HepG2 (cell line): ENCODE data around the gene RDH12. TPM values are rescaled to one million over a fixed set of nuclear protein-coding genes. Genes with fewer than 3 reads are reported as not detected.

Experiments used
- CBX1 ChIP-seq: IDR thresholded peaks from one replicate; pipeline ENCODE4 v1.6.1; 2016; ENCODE audit warnings: antibody characterized with exemption, low read depth
- CCDC6 ChIP-seq: sonication (generic); formaldehyde crosslinking; IDR thresholded peaks from 2 replicates; pipeline ENCODE4 v1.8.1; 2022; ENCODE audit warnings: mild to moderate bottlenecking, missing genetic modification reagents, moderate library complexity
- CEBPB ChIP-seq: IDR thresholded peaks from 2 replicates; pipeline ENCODE4 v1.6.1; 2011; ENCODE audit warnings: low read depth, low read length, improper control_type of control experiment, borderline replicate concordance
- EHMT2 ChIP-seq: fragments of 200-600 bp; sonication (generic); IDR thresholded peaks from 2 replicates; pipeline ENCODE4 v1.7.0; 2017; ENCODE audit warnings: antibody characterized with exemption, low read depth, low read length, borderline replicate concordance
- ISL2 ChIP-seq: sonication (generic); formaldehyde crosslinking; IDR thresholded peaks from 2 replicates; pipeline ENCODE4 v1.5.0; 2020; ENCODE audit warnings: missing genetic modification reagents
- KLF16 ChIP-seq, 2 experiments: sonication (generic) in 1 of 2; formaldehyde crosslinking in 1 of 2; IDR thresholded peaks; 2 replicates each; pipeline versions ENCODE4 v1.6.1 to v1.8.0; 2016 to 2023; ENCODE audit warnings: missing genetic modification reagents in 2 of 2, missing compliant biosample characterization in 1 of 2
- MZF1 ChIP-seq: sonication (generic); formaldehyde crosslinking; IDR thresholded peaks from 2 replicates; pipeline ENCODE4 v1.8.1; 2023; ENCODE audit warnings: mild to moderate bottlenecking, missing genetic modification reagents, borderline replicate concordance
- NFYC ChIP-seq: IDR thresholded peaks from 2 replicates; pipeline ENCODE4 v1.6.1; 2016; ENCODE audit warnings: missing genetic modification reagents, missing compliant biosample characterization
- NRL ChIP-seq: sonication (generic); formaldehyde crosslinking; IDR thresholded peaks from 2 replicates; pipeline ENCODE4 v1.5.0; 2020; ENCODE audit warnings: missing genetic modification reagents, mild to moderate bottlenecking, moderate library complexity, borderline replicate concordance
- PAX8 ChIP-seq: sonication (generic); formaldehyde crosslinking; IDR thresholded peaks from 2 replicates; pipeline ENCODE4 v1.8.0; 2022; ENCODE audit warnings: mild to moderate bottlenecking, missing genetic modification reagents, borderline replicate concordance
- RFXAP ChIP-seq: sonication (generic); formaldehyde crosslinking; IDR thresholded peaks from 2 replicates; pipeline ENCODE4 v1.4.0; 2020; ENCODE audit warnings: missing genetic modification reagents, borderline replicate concordance
- TEAD3 ChIP-seq: optimal IDR thresholded peaks from 2 replicates; pipeline ENCODE3; 2016; ENCODE audit warnings: borderline replicate concordance
- ZFX ChIP-seq: sonication (generic); formaldehyde crosslinking; IDR thresholded peaks from 2 replicates; pipeline ENCODE4 v1.4.0; 2020; ENCODE audit warnings: mild to moderate bottlenecking, low read depth, missing genetic modification reagents, moderate library complexity
- ZNF367 ChIP-seq: sonication (generic); formaldehyde crosslinking; IDR thresholded peaks from 2 replicates; pipeline ENCODE4 v1.4.0; 2020; ENCODE audit warnings: missing genetic modification reagents, borderline replicate concordance
- ZNF431 ChIP-seq: sonication (generic); formaldehyde crosslinking; IDR thresholded peaks from 2 replicates; pipeline ENCODE4 v1.9.0; 2022; ENCODE audit warnings: missing genetic modification reagents, low read depth, mild to moderate bottlenecking, borderline replicate concordance
- ZNF747 ChIP-seq: sonication (generic); formaldehyde crosslinking; IDR thresholded peaks from 2 replicates; pipeline ENCODE4 v1.8.1; 2023; ENCODE audit warnings: missing genetic modification reagents, mild to moderate bottlenecking, borderline replicate concordance
- ZNF775 ChIP-seq: sonication (generic); formaldehyde crosslinking; IDR thresholded peaks from 2 replicates; pipeline ENCODE4 v1.4.0; 2020; ENCODE audit warnings: missing genetic modification reagents, mild to moderate bottlenecking, moderate library complexity, borderline replicate concordance
- ZNF850 ChIP-seq: sonication (generic); formaldehyde crosslinking; conservative IDR thresholded peaks from 2 replicates; pipeline ENCODE4 v1.9.0; 2021; ENCODE audit warnings: mild to moderate bottlenecking, missing genetic modification reagents
- polyA plus RNA-seq, 8 experiments: library from polyadenylated mRNA; depleted of rRNA in 3 of 8; stranded (reverse) in 7 of 8; unstranded in 1 of 8; fragments of >200 nt; fragmentation: Illumina TruSeq in 4 of 8; extraction: Trizol in 4 of 8; gene quantifications; 2 replicates each; pipeline versions ENCODE4 v1.2.1 to v1.2.3, GENCODE V29; 2011 to 2016; ENCODE audit warnings: low read depth in 4 of 8, missing spikeins in 1 of 8, mixed read lengths in 1 of 8; ENCODE audit not compliant: insufficient read depth in 1 of 8
- total RNA-seq, 5 experiments: library from RNA; depleted of rRNA; stranded (reverse); fragments of >200 nt; fragmentation: Illumina TruSeq; extraction: Trizol; gene quantifications; 2 replicates each; pipeline ENCODE4 v1.2.3, GENCODE V29; 2016; ENCODE audit warnings: low read depth in 1 of 5
- TF ChIP-seq, protein P1 (sequence below): sonication (generic); formaldehyde crosslinking; IDR thresholded peaks from 2 replicates; pipeline ENCODE4 v1.8.0; 2022; ENCODE audit warnings: low read depth, missing genetic modification reagents
- TF ChIP-seq, protein P2 (sequence below): IDR thresholded peaks from 2 replicates; pipeline ENCODE4 v1.6.1; 2018; ENCODE audit warnings: missing genetic modification reagents
- TF ChIP-seq, protein P3 (sequence below): IDR thresholded peaks from 2 replicates; pipeline ENCODE4 v1.6.1; 2016
- TF ChIP-seq, protein P4 (sequence below): sonication (generic); formaldehyde crosslinking; IDR thresholded peaks from 2 replicates; pipeline ENCODE4 v1.4.0; 2020; ENCODE audit warnings: missing genetic modification reagents
- TF ChIP-seq, protein P5 (sequence below): sonication (generic); formaldehyde crosslinking; IDR thresholded peaks from 2 replicates; pipeline ENCODE4 v1.4.0; 2020; ENCODE audit warnings: mild to moderate bottlenecking, missing genetic modification reagents

The RDH12 gene
- total and polyA plus RNA-seq, 2 of the 13 experiments (the other 11 are each of a cell fraction or from before 2014, with no cell fraction given): 1.6 to 2.1 TPM

DNA sequence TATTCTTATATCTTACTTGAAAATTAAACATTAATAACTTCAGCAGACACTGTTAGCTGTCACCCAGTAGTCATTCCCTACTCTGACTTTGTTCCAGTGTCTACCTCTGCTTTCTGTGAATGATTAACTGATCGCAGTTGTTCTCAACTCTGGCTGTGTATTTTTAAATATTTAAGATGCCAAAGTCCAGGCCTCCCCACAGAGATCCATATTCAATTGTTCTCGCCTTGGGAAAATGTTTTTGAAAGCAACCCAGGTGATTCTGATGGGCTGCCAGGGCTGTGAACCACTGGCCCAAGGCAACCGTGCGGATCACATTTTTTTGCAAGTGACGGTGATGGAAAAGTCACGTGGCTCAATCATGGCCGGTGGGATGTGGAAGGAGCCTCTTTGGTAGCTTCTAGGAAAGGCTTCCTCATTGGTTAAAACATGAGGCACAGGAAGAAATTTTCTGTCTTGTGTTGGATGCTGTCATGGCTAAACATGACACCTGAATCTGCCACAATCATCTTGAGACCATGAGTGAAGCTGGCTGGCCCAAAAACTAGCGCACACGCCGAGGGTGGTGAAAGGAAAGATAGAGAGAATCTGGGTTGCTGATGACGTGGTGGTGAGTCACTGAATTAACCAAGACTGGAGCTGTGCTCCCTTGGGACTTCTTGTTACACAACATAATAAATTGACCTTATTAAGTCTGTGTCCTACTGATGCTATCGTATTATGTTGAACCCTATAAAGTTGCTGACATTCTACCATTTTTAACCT is 37.2 kb downstream of the RDH12 start (continued):
- TF ChIP-seq, protein P1, sequence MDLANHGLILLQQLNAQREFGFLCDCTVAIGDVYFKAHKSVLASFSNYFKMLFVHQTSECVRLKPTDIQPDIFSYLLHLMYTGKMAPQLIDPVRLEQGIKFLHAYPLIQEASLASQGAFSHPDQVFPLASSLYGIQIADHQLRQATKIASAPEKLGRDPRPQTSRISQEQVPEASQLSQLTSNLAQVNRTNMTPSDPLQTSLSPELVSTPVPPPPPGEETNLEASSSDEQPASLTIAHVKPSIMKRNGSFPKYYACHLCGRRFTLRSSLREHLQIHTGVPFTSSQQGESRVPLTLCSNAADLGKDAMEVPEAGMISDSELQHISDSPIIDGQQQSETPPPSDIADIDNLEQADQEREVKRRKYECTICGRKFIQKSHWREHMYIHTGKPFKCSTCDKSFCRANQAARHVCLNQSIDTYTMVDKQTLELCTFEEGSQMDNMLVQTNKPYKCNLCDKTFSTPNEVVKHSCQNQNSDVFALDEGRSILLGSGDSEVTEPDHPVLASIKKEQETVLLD (CRISPR knock-in tag): no peak
- TF ChIP-seq ZNF747 (CRISPR knock-in tag) (no peak; the same call in 1 of the 2 replicates), ZFX (peak; percentile 37; the same call in 1 of the 2 replicates), ZNF431 (CRISPR knock-in tag) (no peak), ISL2 (CRISPR knock-in tag) (peak; percentile 44; the same call in 1 of the 2 replicates), MZF1 (CRISPR knock-in tag) (no peak), CEBPB (peak; percentile 23; the same call in 1 of the 2 replicates), TEAD3 (CRISPR knock-in tag) (peak; percentile 82), PAX8 (CRISPR knock-in tag) (no peak), NFYC (peak; percentile 26; the same call in 1 of the 2 replicates), RFXAP (CRISPR knock-in tag) (no peak), ZNF775 (CRISPR knock-in tag) (no peak), CBX1 (no peak), NRL (CRISPR knock-in tag) (no peak), ZNF850 (CRISPR knock-in tag) (no peak), CCDC6 (no peak), ZNF367 (no peak), EHMT2 (peak; percentile 97), KLF16 (CRISPR knock-in tag; IDR thresholded peaks at IDR 0.05) (peak in 1 of 2 experiments; percentile 25; a peak in 1 of 4 replicates)
- TF ChIP-seq, protein P2, sequence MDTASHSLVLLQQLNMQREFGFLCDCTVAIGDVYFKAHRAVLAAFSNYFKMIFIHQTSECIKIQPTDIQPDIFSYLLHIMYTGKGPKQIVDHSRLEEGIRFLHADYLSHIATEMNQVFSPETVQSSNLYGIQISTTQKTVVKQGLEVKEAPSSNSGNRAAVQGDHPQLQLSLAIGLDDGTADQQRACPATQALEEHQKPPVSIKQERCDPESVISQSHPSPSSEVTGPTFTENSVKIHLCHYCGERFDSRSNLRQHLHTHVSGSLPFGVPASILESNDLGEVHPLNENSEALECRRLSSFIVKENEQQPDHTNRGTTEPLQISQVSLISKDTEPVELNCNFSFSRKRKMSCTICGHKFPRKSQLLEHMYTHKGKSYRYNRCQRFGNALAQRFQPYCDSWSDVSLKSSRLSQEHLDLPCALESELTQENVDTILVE: peak; percentile 42
- TF ChIP-seq, protein P3, sequence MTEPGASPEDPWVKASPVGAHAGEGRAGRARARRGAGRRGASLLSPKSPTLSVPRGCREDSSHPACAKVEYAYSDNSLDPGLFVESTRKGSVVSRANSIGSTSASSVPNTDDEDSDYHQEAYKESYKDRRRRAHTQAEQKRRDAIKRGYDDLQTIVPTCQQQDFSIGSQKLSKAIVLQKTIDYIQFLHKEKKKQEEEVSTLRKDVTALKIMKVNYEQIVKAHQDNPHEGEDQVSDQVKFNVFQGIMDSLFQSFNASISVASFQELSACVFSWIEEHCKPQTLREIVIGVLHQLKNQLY (CRISPR knock-in tag): peak; percentile 81
- TF ChIP-seq, protein P4, sequence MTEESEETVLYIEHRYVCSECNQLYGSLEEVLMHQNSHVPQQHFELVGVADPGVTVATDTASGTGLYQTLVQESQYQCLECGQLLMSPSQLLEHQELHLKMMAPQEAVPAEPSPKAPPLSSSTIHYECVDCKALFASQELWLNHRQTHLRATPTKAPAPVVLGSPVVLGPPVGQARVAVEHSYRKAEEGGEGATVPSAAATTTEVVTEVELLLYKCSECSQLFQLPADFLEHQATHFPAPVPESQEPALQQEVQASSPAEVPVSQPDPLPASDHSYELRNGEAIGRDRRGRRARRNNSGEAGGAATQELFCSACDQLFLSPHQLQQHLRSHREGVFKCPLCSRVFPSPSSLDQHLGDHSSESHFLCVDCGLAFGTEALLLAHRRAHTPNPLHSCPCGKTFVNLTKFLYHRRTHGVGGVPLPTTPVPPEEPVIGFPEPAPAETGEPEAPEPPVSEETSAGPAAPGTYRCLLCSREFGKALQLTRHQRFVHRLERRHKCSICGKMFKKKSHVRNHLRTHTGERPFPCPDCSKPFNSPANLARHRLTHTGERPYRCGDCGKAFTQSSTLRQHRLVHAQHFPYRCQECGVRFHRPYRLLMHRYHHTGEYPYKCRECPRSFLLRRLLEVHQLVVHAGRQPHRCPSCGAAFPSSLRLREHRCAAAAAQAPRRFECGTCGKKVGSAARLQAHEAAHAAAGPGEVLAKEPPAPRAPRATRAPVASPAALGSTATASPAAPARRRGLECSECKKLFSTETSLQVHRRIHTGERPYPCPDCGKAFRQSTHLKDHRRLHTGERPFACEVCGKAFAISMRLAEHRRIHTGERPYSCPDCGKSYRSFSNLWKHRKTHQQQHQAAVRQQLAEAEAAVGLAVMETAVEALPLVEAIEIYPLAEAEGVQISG (CRISPR knock-in tag): peak; percentile 67
- TF ChIP-seq, protein P5, sequence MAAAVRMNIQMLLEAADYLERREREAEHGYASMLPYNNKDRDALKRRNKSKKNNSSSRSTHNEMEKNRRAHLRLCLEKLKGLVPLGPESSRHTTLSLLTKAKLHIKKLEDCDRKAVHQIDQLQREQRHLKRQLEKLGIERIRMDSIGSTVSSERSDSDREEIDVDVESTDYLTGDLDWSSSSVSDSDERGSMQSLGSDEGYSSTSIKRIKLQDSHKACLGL (CRISPR knock-in tag): no peak
